HG03103 (cell line): Measurements from ENCODE around the gene C3AR1.
A peak's percentile ranks its signal among the peaks of the same experiment; 100 is the strongest.

ENCODE experiments used
- ATAC-seq: cut with Tn5 transposase; IDR thresholded peaks from one replicate; pipeline ENCODE4 v1.9.1; 2021; ENCODE audit warnings: low read depth; ENCODE audit not compliant: unreplicated experiment

The C3AR1 gene

DNA sequence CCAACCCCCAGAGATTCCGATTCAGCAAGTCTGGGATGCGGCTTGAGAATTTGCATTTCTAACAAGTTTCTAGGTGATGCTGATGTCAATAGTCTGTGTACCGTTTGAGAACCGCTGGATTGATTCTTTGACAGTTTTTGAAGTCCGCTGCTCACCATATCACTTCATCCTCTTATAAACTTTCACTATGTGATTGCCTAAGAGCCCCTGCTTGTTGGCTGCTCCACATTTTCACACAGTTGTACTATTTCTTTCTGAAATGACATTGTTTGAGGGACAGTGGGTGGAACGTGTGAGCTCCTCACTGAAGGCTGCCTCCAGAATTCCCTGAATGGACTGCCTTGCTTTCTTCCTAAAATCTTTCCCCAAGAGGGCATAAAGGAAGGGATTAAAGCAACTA is 7.7 kb downstream of the C3AR1 start:
- ATAC-seq: no peak

DNA sequence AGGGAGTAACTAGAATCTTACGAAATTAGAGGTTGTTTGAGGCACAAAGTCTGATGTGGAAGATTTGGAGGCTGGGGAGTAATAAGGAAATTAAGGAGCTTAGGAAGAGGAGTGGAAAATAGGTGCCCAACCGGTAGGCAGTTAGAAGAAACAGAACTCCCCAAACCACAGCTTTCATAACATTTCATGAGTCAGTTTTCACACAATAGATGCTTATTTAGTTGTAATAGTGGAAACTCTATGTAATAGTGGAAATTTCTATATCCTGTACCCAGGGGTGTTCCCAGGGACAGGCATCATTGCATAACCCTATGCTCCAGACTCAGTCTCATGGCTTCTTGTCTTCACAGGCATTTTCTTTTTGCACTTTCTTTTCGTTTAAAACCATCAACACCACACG is 8.3 kb downstream of the C3AR1 start:
- no peak for ATAC-seq

- no peak for ATAC-seq
Observed at GRCh38 chr12:8057306-8057705, 8.9 kb downstream of the C3AR1 start.

DNA sequence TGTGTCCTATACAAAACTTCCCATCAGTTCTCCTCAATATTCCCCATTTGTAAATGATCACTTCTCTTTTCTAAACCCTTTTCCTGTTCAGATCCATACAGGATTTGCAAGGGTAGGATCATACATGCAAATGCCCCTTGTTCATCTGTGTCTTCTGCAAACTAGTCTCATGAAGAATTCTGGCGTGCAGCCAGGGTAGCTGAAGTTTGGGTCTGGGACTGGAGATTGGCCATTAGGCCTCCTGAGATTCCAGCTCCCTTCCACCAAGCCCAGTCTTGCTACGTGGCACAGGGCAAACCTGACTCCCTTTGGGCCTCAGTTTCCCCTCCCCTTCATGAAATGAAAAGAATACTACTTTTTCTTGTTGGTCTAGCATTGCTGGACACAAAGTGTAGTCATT is 11.3 kb downstream of the C3AR1 start:
- ATAC-seq: no peak

DNA sequence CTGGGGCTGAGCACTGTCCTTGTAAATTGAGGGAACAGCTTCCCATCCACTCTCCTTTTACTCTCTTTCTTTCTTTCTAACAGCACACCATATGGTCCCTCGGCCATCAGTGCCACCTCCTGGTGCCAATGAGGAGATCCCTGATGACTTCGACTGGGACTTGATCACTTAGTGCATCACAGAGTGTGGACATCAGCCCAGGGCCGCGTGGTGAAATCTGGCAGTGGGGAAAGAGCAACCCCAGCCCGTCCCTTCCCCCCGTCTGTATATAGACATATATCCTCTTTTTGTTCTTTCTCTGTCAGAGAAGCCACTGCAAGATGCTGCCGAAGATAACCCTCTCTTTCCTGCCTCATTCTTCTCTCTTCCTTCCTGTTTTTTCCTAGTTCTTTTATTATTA is 13.5 kb downstream of the C3AR1 start:
- ATAC-seq: no peak

GRCh38 chr12:8050600-8051250 is 15.4 kb downstream of the C3AR1 start:
- ATAC-seq: no peak

DNA sequence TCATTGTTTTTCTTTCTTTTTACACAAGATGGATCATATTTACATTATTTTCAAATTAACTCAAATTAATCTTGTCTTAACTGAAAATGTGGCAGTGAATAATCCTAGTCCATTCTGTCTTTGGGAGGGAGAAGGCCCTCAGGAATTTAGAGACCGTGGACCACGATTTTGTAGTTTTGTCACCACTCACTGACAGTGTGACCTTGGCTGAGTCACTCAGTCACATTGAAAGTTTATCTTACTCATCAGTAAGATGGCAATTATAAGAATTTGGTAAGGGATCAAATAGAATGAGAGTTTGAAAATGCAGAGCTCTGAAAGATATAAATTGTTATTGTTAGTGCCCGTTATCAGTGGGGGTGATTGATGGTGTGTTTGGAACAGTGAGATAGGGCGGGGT is 17.3 kb downstream of the C3AR1 start:
- no peak for ATAC-seq

GRCh38 chr12:8047842-8048241 is 18.3 kb downstream of the C3AR1 start:
- no peak for ATAC-seq

DNA sequence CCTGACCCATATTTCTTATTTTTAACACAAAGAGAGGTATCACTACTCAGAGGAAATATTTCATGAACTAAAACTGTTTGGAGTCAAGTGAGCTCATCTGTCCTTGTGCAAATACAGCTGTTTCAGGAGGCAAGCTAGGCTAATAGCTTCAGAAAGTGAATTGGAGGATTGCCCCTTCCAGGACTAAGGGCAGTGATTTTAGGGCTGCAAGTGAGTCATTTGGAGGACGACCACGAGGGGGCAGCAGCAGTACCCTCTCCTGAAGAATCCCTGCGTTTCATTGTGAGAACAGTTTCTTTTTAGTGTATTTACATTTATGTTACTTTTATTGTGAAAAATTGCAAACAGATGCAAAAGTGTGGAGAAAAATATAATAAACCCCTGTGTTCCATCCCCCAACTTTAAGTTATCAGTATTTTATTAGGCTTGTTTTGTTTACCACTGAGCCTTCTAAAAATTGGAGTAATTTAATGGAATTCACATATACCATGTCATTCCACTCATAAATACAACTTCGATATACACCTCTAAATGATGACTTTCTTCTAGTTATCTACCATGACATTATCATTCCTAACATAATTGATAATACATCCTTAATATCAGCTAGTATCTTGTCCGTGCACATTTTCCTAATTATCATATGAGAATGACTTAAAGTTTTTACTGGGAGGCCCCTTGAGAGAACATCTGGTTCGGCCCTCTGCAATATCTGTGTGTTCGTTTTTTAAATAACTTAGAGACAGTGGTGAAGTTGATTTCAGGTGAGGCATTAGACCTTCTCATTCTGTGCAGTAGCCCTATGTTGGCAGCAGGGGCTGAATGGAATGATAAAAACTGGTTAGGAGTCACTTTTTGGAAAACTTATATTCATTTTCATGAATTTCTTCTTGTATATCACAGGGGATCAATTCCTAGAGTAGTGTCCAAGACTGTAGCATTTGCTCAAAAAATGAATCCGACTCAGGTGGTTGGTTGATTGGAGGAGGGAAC is 19.9 kb downstream of the C3AR1 start:
- ATAC-seq: no peak

DNA sequence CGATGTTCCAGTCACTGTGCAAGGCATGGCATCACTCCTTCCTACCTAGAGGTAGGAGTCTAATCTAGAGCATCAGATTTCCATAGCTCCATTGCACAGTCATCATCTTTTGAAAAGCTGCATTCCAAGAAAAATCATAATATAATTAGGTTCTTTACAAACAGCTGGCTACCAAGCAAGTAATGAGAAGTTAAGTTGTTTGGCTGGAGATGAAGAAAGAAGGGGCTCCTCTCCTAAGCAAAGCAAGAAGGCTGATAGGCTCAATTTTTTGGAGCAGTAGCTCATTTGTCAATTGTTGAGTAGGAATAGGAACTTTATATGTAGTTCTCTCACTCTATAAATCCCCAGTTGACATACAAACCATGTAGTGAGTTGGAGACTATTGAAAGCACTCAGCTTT is 25.4 kb downstream of the C3AR1 start:
- no peak for ATAC-seq

DNA sequence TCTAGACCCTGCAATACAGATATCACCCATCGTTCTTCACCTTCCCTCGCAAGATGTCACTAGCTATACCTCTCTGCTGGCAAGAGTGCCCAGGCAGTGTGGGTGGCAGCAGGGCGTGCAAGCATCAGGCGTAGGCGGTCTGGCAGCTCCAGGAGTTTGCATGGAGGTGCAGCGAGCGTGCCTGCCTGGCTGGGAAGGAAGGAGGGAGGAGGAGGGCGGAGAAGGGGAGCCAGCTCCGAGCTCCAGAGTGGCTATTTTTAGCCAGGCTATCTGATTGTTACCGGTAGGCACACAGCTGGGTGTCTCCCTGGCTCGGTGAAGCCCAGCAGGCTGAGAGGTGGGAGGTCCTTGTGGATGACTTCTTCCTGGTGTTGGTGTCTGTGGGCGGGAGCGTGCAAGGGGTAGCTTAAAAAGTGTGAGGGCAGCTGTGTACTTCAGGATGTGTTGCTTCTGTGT is 27.5 kb downstream of the C3AR1 start:
- ATAC-seq: no peak

- no peak for ATAC-seq
Observed at GRCh38 chr12:8037947-8038346, 28.2 kb downstream of the C3AR1 start.

DNA sequence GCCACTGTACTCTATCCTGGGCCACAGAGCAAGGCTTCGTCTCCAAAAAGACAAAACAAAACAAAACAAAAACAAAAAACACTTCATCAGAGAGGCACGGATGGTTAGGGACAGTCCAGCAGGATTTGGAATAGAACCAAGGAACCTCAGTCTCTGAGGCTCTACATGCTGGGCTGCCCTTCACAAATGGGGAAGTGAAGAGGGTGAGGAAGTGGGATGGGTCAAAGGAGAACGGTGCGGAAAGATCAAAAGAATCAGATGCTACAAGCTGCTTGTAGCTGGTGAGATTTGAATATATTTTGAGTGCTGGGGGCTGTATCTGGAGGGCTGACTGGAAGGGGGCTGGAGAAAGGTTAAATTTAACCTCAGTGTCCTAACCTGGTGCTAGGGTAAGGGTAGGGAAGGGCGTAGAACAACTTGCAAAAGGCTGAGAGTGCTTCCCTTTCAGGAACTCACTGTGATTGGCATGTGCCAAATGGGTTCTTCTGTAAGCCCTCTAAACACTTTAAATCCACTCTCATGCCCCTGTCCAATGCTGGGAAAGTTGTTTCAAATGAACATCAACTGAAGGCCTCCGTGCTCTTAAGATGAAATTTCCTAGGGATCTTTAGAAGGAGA is 29.0 kb downstream of the C3AR1 start:
- ATAC-seq: no peak

GRCh38 chr12:8036346-8036745 is 29.8 kb downstream of the C3AR1 start:
- no peak for ATAC-seq

- ATAC-seq: no peak
Observed at GRCh38 chr12:8035440-8036010, 30.6 kb downstream of the C3AR1 start.

GRCh38 chr12:8034802-8035201 is 31.4 kb downstream of the C3AR1 start:
- no peak for ATAC-seq

DNA sequence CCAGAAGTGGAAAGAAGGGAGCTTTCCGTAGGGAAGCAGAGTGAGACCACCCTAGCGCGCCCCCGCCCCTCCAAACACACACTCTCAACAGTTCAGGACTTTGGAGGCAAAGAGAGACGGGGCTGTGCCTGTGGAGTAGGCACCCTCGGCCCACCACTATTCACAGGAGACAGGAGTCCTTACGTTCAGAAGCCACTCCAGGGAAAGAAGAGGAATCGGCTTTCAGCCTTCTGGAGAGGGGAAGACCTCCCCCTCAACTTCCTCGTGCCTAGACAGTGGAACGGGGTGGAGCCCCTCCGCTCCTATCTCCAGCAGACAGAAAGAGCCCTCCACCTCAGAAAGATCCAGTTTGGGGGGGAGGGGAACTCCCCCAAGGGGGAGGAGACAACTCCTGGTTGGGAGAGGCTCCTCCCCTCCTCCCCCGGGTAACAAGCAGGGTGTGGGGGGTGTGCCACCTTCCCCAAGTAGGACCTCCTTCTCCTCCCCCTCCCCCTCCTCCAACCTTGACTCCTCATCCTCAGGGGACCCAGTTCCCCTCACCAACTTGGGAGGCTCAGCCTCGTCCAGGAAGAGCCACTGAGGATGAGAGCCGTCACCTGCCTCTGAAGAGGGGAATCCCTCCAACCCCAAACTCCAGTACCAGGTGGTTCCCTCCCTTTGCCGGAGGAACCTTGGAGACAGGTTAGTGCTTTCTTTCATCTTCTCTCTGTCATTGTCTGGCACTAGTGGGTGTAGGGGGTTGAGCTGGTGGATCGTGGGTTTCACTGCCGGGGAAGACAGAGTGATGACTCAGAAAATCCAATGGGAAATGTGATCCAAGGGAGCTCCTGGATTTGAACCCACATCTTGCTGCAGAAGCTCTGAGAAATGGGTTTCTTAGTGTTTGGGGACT is 32.8 kb downstream of the C3AR1 start:
- no peak for ATAC-seq

DNA sequence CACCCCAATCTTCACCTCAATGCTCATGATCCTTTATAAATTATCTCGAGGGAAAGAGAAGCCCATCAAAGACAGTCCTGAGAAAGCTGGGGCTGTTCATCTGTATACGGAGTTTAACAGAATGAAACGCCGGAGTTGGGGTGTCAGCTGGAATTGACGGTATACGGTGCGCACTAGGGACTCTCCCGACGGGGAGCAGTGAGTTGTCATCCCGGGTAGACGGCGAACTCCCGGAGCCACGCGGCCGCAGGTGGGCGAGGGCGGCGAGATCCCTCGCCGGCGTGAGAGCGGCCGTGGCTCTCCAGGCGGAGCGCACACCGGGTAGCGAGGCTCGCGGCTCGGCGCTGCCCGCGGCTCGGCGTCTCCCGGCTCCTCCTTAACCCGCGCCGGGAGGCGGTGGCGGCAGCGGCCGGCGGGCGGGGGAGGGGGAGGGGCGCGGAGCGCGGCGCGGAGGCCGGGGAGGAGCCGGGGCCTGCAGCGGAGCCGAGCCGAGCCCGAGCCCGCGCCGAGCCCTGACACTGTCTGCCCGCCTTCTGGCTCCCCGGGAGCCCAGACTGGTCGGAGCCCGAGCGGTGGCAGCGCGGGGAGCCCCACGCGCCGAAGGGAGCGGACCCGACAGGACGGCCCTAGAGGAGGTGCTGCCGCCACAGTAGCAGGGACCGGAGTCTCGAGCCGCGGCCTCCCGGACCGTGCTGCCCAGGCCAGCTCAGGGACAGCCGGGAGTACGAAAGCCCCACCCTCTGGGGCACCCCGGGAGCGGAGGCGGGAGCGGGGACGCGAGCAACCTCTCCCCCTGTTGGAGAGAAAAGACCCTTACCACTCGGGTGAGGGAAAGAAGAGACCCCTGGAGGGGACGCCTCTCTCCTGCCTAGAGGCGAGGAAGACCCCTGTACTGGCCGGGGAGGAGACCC is 33.7 kb downstream of the C3AR1 start, which contains the start of gene FOXJ2:
FOXJ2 (plus strand) TSS at position 475 of the 911 bp plus-strand sequence. CDS start 7,117 bp downstream, outside the sequence.
- peak; percentile 65 for ATAC-seq

DNA sequence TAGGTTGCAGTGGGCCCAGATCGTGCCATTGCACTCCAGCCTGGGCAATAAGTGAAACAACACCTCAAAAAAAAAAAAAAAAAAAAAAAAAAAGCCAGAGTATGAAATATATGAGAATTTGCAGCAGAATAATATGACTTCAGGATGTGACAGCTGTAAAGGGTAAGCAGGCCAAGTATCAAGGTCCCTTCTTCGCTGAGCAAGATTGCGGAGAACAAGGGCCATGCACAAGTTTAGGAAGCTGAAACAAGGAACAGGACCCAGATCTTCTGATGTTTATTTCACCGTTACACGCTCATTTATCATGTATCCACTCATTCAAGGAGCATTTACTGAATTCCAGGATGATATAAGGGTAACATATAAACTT is 34.3 kb downstream of the C3AR1 start:
- ATAC-seq: no peak
